ENCODE results near the gene REG4. TPM values are rescaled to one million over a fixed set of nuclear protein-coding genes. Genes with fewer than 3 reads are reported as not detected.

Gene REG4
- total RNA-seq, 1 experiment from 2014 or later, result not detected

- Histone ChIP-seq H3K27me3 (ENCODE audit: insufficient read depth, low read length) (no peaks in the 10 kb centered on the region), H3K36me3 (ENCODE audit: control insufficient read depth in 1 of 2, insufficient read depth in 2 of 2, low read length in 2 of 2) (no peaks in the 10 kb centered on the region), H4K20me1 (ENCODE audit: insufficient read depth) (no peaks in the 10 kb centered on the region), H3K4me2 (ENCODE audit: low read length) (no peak overlapping the region), H3K9me3 (ENCODE audit: control insufficient read depth in 1 of 2, insufficient read depth in 1 of 2, low read depth in 1 of 2, low read length in 2 of 2) (no peaks in the 10 kb centered on the region), H3K9ac (ENCODE audit: low read length) (no peak overlapping the region), H3K4me1 (ENCODE audit: control insufficient read depth in 1 of 2, insufficient read depth in 2 of 2, low read length in 2 of 2) (no peaks in the 10 kb centered on the region), H3K79me2 (ENCODE audit: insufficient read depth, low read length) (no peaks in the 10 kb centered on the region), H2AFZ (ENCODE audit: low read depth, low read length, poor library complexity, severe bottlenecking) (no peak overlapping the region), H3K27ac (ENCODE audit: low read depth, low read length) (no peak overlapping the region), H3K4me3 (replicated peaks in 1 of 2; ENCODE audit: low read depth in 1 of 2, low read length in 2 of 2) (no peak overlapping the region), H3K9me2 (ENCODE audit: insufficient read depth) (no peaks in the 10 kb centered on the region)
- no peak for ATAC-seq
- no peak for DNase-seq (ENCODE audit: low read depth, low spot score)
- intact Hi-C loops (cut with micrococcal nuclease), result no loop called here
- no peak for TF ChIP-seq REST (IDR thresholded peaks at IDR 0.05; ENCODE audit: low read depth)
- TF ChIP-seq YY1 (IDR thresholded peaks at IDR 0.05; ENCODE audit: extremely low read depth, insufficient replicate concordance, low read depth, low read length), result no peak
- TF ChIP-seq EZH2phosphoT487 (IDR thresholded peaks at IDR 0.05; ENCODE audit: borderline replicate concordance), result no peak
- TF ChIP-seq ZNF274 (IDR thresholded peaks at IDR 0.05; ENCODE audit: low read depth, low read length), result no peak
- TF ChIP-seq CEBPB (IDR thresholded peaks at IDR 0.05; ENCODE audit: low read depth), result no peak
- no peak for TF ChIP-seq FOSL1 (IDR thresholded peaks at IDR 0.05; ENCODE audit: low read depth)
- TF ChIP-seq ZBTB33 (IDR thresholded peaks at IDR 0.05; ENCODE audit: extremely low read depth, insufficient replicate concordance, low read length), result no peak
- TF ChIP-seq SIN3A (IDR thresholded peaks at IDR 0.05; ENCODE audit: low read depth), result no peak
- TF ChIP-seq RAD21 (IDR thresholded peaks at IDR 0.05; ENCODE audit: low read depth), result no peak
- ChIA-PET RAD21 (ENCODE audit: low non-redundant PET in 1 of 2, low total read pairs in 2 of 2, uncharacterized antibody in 2 of 2, unreplicated experiment in 2 of 2) (no interaction called here), POLR2A (no interaction called here), CTCF (no interaction called here)
- no TSS peak for BruUV-seq (replicated peaks)
These were observed 27.0 kb upstream of the REG4 start for GRCh38 chr1:119838236-119838635.

All from HCT116 (cell line).